Measurements from ENCODE around the gene CDCP2. TPM values are rescaled to one million over a fixed set of nuclear protein-coding genes. Genes with fewer than 3 reads are reported as not detected.

The CDCP2 gene
- total and polyA plus RNA-seq, 2 experiments from 2014 or later, result not detected

DNA sequence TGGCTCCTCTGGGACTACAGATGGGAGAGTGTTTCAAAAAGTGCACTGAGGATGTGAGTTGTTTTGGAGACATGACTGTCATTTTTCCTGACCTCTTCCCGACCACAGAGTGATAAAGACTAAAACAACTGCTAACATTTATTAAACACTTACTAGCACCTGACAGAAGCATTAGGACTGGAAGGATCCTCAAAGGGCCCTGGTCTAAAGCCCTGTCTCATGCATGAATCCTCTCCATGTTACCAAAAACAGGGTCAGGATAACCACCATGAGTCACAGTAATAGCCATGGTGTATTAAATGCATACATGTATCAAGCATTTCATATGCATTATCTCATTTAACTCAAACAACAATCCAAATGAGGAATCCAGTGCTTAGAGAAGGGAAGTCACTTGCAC is 35.5 kb upstream of the CDCP2 start:
- H3K27ac Mint-ChIP-seq, result no peak overlapping the region
- TF ChIP-seq, protein P1, sequence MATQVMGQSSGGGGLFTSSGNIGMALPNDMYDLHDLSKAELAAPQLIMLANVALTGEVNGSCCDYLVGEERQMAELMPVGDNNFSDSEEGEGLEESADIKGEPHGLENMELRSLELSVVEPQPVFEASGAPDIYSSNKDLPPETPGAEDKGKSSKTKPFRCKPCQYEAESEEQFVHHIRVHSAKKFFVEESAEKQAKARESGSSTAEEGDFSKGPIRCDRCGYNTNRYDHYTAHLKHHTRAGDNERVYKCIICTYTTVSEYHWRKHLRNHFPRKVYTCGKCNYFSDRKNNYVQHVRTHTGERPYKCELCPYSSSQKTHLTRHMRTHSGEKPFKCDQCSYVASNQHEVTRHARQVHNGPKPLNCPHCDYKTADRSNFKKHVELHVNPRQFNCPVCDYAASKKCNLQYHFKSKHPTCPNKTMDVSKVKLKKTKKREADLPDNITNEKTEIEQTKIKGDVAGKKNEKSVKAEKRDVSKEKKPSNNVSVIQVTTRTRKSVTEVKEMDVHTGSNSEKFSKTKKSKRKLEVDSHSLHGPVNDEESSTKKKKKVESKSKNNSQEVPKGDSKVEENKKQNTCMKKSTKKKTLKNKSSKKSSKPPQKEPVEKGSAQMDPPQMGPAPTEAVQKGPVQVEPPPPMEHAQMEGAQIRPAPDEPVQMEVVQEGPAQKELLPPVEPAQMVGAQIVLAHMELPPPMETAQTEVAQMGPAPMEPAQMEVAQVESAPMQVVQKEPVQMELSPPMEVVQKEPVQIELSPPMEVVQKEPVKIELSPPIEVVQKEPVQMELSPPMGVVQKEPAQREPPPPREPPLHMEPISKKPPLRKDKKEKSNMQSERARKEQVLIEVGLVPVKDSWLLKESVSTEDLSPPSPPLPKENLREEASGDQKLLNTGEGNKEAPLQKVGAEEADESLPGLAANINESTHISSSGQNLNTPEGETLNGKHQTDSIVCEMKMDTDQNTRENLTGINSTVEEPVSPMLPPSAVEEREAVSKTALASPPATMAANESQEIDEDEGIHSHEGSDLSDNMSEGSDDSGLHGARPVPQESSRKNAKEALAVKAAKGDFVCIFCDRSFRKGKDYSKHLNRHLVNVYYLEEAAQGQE (IDR thresholded peaks at IDR 0.05; ENCODE audit: unreplicated experiment), result no peak
- TF ChIP-seq JUNB (IDR thresholded peaks at IDR 0.05; ENCODE audit: unreplicated experiment) (no peak), EZH2 (IDR thresholded peaks at IDR 0.05; ENCODE audit: low read depth, unreplicated experiment) (no peak), ZNF114 (CRISPR knock-in tag; IDR thresholded peaks at IDR 0.05) (no peak), POLR2AphosphoS5 (IDR thresholded peaks at IDR 0.05; ENCODE audit: low read depth) (no peak), EZH2phosphoT487 (IDR thresholded peaks at IDR 0.05; ENCODE audit: unreplicated experiment) (no peak), STAT1 (IDR thresholded peaks at IDR 0.05; ENCODE audit: unreplicated experiment) (no peak), ZNF331 (CRISPR knock-in tag; IDR thresholded peaks at IDR 0.05; ENCODE audit: low read depth) (no peak), CREB1 (CRISPR knock-in tag; IDR thresholded peaks at IDR 0.05; ENCODE audit: low read depth) (no peak), NANOG (IDR thresholded peaks at IDR 0.05; ENCODE audit: borderline replicate concordance) (no peak)
- TF ChIP-seq, protein P2, sequence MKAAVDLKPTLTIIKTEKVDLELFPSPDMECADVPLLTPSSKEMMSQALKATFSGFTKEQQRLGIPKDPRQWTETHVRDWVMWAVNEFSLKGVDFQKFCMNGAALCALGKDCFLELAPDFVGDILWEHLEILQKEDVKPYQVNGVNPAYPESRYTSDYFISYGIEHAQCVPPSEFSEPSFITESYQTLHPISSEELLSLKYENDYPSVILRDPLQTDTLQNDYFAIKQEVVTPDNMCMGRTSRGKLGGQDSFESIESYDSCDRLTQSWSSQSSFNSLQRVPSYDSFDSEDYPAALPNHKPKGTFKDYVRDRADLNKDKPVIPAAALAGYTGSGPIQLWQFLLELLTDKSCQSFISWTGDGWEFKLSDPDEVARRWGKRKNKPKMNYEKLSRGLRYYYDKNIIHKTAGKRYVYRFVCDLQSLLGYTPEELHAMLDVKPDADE (IDR thresholded peaks at IDR 0.05), result no peak
- TF ChIP-seq, protein P3, sequence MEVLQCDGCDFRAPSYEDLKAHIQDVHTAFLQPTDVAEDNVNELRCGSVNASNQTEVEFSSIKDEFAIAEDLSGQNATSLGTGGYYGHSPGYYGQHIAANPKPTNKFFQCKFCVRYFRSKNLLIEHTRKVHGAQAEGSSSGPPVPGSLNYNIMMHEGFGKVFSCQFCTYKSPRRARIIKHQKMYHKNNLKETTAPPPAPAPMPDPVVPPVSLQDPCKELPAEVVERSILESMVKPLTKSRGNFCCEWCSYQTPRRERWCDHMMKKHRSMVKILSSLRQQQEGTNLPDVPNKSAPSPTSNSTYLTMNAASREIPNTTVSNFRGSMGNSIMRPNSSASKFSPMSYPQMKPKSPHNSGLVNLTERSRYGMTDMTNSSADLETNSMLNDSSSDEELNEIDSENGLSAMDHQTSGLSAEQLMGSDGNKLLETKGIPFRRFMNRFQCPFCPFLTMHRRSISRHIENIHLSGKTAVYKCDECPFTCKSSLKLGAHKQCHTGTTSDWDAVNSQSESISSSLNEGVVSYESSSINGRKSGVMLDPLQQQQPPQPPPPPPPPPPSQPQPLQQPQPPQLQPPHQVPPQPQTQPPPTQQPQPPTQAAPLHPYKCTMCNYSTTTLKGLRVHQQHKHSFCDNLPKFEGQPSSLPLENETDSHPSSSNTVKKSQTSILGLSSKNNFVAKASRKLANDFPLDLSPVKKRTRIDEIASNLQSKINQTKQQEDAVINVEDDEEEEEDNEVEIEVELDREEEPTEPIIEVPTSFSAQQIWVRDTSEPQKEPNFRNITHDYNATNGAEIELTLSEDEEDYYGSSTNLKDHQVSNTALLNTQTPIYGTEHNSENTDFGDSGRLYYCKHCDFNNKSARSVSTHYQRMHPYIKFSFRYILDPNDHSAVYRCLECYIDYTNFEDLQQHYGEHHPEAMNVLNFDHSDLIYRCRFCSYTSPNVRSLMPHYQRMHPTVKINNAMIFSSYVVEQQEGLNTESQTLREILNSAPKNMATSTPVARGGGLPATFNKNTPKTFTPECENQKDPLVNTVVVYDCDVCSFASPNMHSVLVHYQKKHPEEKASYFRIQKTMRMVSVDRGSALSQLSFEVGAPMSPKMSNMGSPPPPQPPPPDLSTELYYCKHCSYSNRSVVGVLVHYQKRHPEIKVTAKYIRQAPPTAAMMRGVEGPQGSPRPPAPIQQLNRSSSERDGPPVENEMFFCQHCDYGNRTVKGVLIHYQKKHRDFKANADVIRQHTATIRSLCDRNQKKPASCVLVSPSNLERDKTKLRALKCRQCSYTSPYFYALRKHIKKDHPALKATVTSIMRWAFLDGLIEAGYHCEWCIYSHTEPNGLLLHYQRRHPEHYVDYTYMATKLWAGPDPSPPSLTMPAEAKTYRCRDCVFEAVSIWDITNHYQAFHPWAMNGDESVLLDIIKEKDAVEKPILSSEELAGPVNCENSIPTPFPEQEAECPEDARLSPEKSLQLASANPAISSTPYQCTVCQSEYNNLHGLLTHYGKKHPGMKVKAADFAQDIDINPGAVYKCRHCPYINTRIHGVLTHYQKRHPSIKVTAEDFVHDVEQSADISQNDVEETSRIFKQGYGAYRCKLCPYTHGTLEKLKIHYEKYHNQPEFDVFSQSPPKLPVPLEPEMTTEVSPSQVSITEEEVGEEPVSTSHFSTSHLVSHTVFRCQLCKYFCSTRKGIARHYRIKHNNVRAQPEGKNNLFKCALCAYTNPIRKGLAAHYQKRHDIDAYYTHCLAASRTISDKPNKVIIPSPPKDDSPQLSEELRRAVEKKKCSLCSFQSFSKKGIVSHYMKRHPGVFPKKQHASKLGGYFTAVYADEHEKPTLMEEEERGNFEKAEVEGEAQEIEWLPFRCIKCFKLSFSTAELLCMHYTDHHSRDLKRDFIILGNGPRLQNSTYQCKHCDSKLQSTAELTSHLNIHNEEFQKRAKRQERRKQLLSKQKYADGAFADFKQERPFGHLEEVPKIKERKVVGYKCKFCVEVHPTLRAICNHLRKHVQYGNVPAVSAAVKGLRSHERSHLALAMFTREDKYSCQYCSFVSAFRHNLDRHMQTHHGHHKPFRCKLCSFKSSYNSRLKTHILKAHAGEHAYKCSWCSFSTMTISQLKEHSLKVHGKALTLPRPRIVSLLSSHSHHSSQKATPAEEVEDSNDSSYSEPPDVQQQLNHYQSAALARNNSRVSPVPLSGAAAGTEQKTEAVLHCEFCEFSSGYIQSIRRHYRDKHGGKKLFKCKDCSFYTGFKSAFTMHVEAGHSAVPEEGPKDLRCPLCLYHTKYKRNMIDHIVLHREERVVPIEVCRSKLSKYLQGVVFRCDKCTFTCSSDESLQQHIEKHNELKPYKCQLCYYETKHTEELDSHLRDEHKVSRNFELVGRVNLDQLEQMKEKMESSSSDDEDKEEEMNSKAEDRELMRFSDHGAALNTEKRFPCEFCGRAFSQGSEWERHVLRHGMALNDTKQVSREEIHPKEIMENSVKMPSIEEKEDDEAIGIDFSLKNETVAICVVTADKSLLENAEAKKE (CRISPR knock-in tag; IDR thresholded peaks at IDR 0.05), result no peak
- TF ChIP-seq, protein P4, sequence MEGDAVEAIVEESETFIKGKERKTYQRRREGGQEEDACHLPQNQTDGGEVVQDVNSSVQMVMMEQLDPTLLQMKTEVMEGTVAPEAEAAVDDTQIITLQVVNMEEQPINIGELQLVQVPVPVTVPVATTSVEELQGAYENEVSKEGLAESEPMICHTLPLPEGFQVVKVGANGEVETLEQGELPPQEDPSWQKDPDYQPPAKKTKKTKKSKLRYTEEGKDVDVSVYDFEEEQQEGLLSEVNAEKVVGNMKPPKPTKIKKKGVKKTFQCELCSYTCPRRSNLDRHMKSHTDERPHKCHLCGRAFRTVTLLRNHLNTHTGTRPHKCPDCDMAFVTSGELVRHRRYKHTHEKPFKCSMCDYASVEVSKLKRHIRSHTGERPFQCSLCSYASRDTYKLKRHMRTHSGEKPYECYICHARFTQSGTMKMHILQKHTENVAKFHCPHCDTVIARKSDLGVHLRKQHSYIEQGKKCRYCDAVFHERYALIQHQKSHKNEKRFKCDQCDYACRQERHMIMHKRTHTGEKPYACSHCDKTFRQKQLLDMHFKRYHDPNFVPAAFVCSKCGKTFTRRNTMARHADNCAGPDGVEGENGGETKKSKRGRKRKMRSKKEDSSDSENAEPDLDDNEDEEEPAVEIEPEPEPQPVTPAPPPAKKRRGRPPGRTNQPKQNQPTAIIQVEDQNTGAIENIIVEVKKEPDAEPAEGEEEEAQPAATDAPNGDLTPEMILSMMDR (conservative IDR thresholded peaks at IDR 0.05; ENCODE audit: low read depth in 2 of 2), result no peak
- Histone ChIP-seq H3K4me3 (no peak overlapping the region), H3K79me2 (replicated peaks; ENCODE audit: insufficient read depth) (no peaks in the 10 kb centered on the region), H3K4me1 (ENCODE audit: insufficient read depth) (no peaks in the 10 kb centered on the region), H3K36me3 (ENCODE audit: insufficient read depth) (no peaks in the 10 kb centered on the region), H3K27ac (ENCODE audit: low read depth) (no peak overlapping the region), H3K27me3 (ENCODE audit: insufficient read depth) (no peaks in the 10 kb centered on the region), H3F3A (replicated peaks; ENCODE audit: low read depth) (no peaks in the 10 kb centered on the region), H2AFZ (no peak overlapping the region), H4K20me1 (replicated peaks; ENCODE audit: insufficient read depth) (no peaks in the 10 kb centered on the region), H3K9me2 (ENCODE audit: insufficient read depth) (no peaks in the 10 kb centered on the region), H3K4me2 (no peak overlapping the region)
- ATAC-seq (no peak), DNase-seq (ENCODE audit: low spot score) (no peak)
- no peak overlapping the region for H3K4me3 Mint-ChIP-seq
- H3K27me3 Mint-ChIP-seq (ENCODE audit: insufficient read depth, low read depth, poor library complexity), result peaks cover 6% of the 10 kb centered on the region
- no peaks in the 10 kb centered on the region for H3K9me3 Mint-ChIP-seq
- no peaks in the 10 kb centered on the region for H3K4me1 Mint-ChIP-seq
- peaks cover 19% of the 10 kb centered on the region for H3K36me3 Mint-ChIP-seq (ENCODE audit: low read depth)

All from GM23338 (cell line).